ENCODE data around the gene ETS1. TPM values are rescaled to one million over a fixed set of nuclear protein-coding genes. Genes with fewer than 3 reads are reported as not detected.

ETS1 gene
- total RNA-seq: 10 to 100 TPM; 46.3 to 70.6 (median 57.6) TPM

- Histone ChIP-seq H3K4me3 (peak within 1 kb of the TSS in 2 of 4 donors; percentile 17 to 25), H3K9me3 (no peaks in the 10 kb centered on the region), H3K27ac (peak within 1 kb of the TSS in 1 of 4 donors; percentile 23), H3K36me3 (no peaks in the 10 kb centered on the region), H3K4me1 (peaks cover 0 to 8% (median 3%) of the 10 kb centered on the region in 4 donors), H3K27me3 (peaks cover 0 to 9% of the 10 kb centered on the region in 2 donors)
- TF ChIP-seq CTCF (IDR thresholded peaks at IDR 0.05) (no peak), EP300 (IDR thresholded peaks at IDR 0.05) (no peak), POLR2A (IDR thresholded peaks at IDR 0.05) (no peak)
- no peak for DNase-seq (ENCODE audit: low spot score in 2 of 2)
- WGBS, 2 donors: 28 to 30% methylated on average over 4 of the region's 4 CpGs
These were observed at the start of gene ETS1 for GRCh38 chr11:128587415-128587814. Gene ETS1 (minus strand): TSS chr11:128587558. CDS start chr11:128573130, 14,428 bp downstream.

- H3K4me1 ChIP-seq: peaks cover 0 to 19% (median 12%) of the 10 kb centered on the region in 4 donors
- DNase-seq (ENCODE audit: low spot score in 2 of 2): no peak
- H3K27me3 ChIP-seq: no peaks in the 10 kb centered on the region
- no peak for TF ChIP-seq POLR2A (IDR thresholded peaks at IDR 0.05)
- TF ChIP-seq EP300 (IDR thresholded peaks at IDR 0.05): no peak
- no peak for TF ChIP-seq CTCF (IDR thresholded peaks at IDR 0.05)
- WGBS, 2 donors: 94 to 95% methylated on average over 2 of the region's 2 CpGs
- H3K9me3 ChIP-seq: no peaks in the 10 kb centered on the region
- no peak overlapping the region for H3K27ac ChIP-seq
- H3K36me3 ChIP-seq: no peaks in the 10 kb centered on the region
- no peak overlapping the region for H3K4me3 ChIP-seq
These were observed 47.0 kb upstream of the ETS1 start for GRCh38 chr11:128634395-128634794.

- Histone ChIP-seq H3K4me3 (no peak overlapping the region), H3K27me3 (no peaks in the 10 kb centered on the region), H3K36me3 (no peaks in the 10 kb centered on the region), H3K27ac (no peak overlapping the region), H3K4me1 (peaks cover 0 to 21% (median 13%) of the 10 kb centered on the region in 4 donors), H3K9me3 (no peaks in the 10 kb centered on the region)
- TF ChIP-seq POLR2A (IDR thresholded peaks at IDR 0.05) (no peak), CTCF (IDR thresholded peaks at IDR 0.05) (no peak), EP300 (IDR thresholded peaks at IDR 0.05) (no peak)
- DNase-seq (ENCODE audit: low spot score in 2 of 2): no peak
- WGBS, 2 donors: 71 to 79% methylated on average over 8 of the region's 8 CpGs
These were observed 46.1 kb upstream of the ETS1 start for GRCh38 chr11:128633384-128633965.

- Histone ChIP-seq H3K36me3 (no peaks in the 10 kb centered on the region), H3K27me3 (no peaks in the 10 kb centered on the region), H3K4me3 (no peak overlapping the region), H3K4me1 (peaks cover 0 to 21% (median 14%) of the 10 kb centered on the region in 4 donors), H3K27ac (no peak overlapping the region), H3K9me3 (no peaks in the 10 kb centered on the region)
- peak; percentile 59 to 72 (median 62) for TF ChIP-seq CTCF (IDR thresholded peaks at IDR 0.05)
- no peak for TF ChIP-seq POLR2A (IDR thresholded peaks at IDR 0.05)
- no peak for TF ChIP-seq EP300 (IDR thresholded peaks at IDR 0.05)
- 38 to 43% methylated on average over 3 to 6 of the region's 6 CpGs for WGBS, 2 donors
- DNase-seq (ENCODE audit: low spot score in 2 of 2): peak in 1 of 2 donors; percentile 36
These were observed 44.9 kb upstream of the ETS1 start for GRCh38 chr11:128632141-128632791.
